HepG2 (cell line): Measurements from ENCODE around the gene ARPC1B. TPM values are rescaled to one million over a fixed set of nuclear protein-coding genes. Genes with fewer than 3 reads are reported as not detected.

Experiments
- BRF2 ChIP-seq: sonication (generic); formaldehyde crosslinking; IDR thresholded peaks from 2 replicates; pipeline ENCODE4 v1.8.1; 2022; ENCODE audit warnings: mild to moderate bottlenecking, missing genetic modification reagents
- E2F2 ChIP-seq: sonication (generic); formaldehyde crosslinking; IDR thresholded peaks from 2 replicates; pipeline ENCODE4 v1.4.0; 2020; ENCODE audit warnings: missing genetic modification reagents, borderline replicate concordance
- GABPA ChIP-seq, 2 experiments: IDR thresholded peaks; 2 replicates each; pipeline ENCODE4 v1.6.1; 2011 to 2016; ENCODE audit warnings: low read depth in 2 of 2, low read length in 1 of 2, missing biosample characterization in 1 of 2, missing genetic modification characterization in 1 of 2
- HOXA9 ChIP-seq: sonication (generic); formaldehyde crosslinking; IDR thresholded peaks from 2 replicates; pipeline ENCODE4 v1.8.1; 2022; ENCODE audit warnings: missing genetic modification reagents, mild to moderate bottlenecking, moderate library complexity, borderline replicate concordance
- NFAT5 ChIP-seq: sonication (generic); formaldehyde crosslinking; IDR thresholded peaks from 2 replicates; pipeline ENCODE4 v1.4.0; 2020; ENCODE audit warnings: missing genetic modification reagents
- RELA ChIP-seq: sonication (generic); formaldehyde crosslinking; IDR thresholded peaks from 2 replicates; pipeline ENCODE4 v1.4.0; 2020; ENCODE audit warnings: missing genetic modification reagents
- ZBTB37 ChIP-seq: sonication (generic); formaldehyde crosslinking; IDR thresholded peaks from 2 replicates; pipeline ENCODE4 v1.4.0; 2020; ENCODE audit warnings: mild to moderate bottlenecking, missing genetic modification reagents
- ZBTB44 ChIP-seq: sonication (generic); formaldehyde crosslinking; IDR thresholded peaks from 2 replicates; pipeline ENCODE4 v1.4.0; 2020; ENCODE audit warnings: missing genetic modification reagents
- ZEB1 ChIP-seq: IDR thresholded peaks from 2 replicates; pipeline ENCODE4 v1.6.1; 2012; ENCODE audit warnings: mild to moderate bottlenecking, low read depth, inconsistent platforms; ENCODE audit not compliant: insufficient replicate concordance
- ZNF468 ChIP-seq: sonication (generic); formaldehyde crosslinking; IDR thresholded peaks from 2 replicates; pipeline ENCODE4 v1.8.0; 2022; ENCODE audit warnings: mild to moderate bottlenecking, moderate library complexity, missing genetic modification reagents
- ZNF543 ChIP-seq: sonication (generic); formaldehyde crosslinking; IDR thresholded peaks from 2 replicates; pipeline ENCODE4 v1.4.0; 2020; ENCODE audit warnings: mild to moderate bottlenecking, missing genetic modification reagents
- polyA plus RNA-seq, 8 experiments: library from polyadenylated mRNA; depleted of rRNA in 3 of 8; stranded (reverse) in 7 of 8; unstranded in 1 of 8; fragments of >200 nt; fragmentation: Illumina TruSeq in 4 of 8; extraction: Trizol in 4 of 8; gene quantifications; 2 replicates each; pipeline versions ENCODE4 v1.2.1 to v1.2.3, GENCODE V29; 2011 to 2016; ENCODE audit warnings: low read depth in 4 of 8, missing spikeins in 1 of 8, mixed read lengths in 1 of 8; ENCODE audit not compliant: insufficient read depth in 1 of 8
- total RNA-seq, 5 experiments: library from RNA; depleted of rRNA; stranded (reverse); fragments of >200 nt; fragmentation: Illumina TruSeq; extraction: Trizol; gene quantifications; 2 replicates each; pipeline ENCODE4 v1.2.3, GENCODE V29; 2016; ENCODE audit warnings: low read depth in 1 of 5
- TF ChIP-seq, protein P1 (sequence below): sonication (generic); formaldehyde crosslinking; IDR thresholded peaks from 2 replicates; pipeline ENCODE4 v1.5.0; 2020; ENCODE audit warnings: missing genetic modification reagents
- TF ChIP-seq, protein P2 (sequence below): IDR thresholded peaks from 2 replicates; pipeline ENCODE4 v1.6.1; 2016; ENCODE audit warnings: missing compliant biosample characterization, missing genetic modification reagents, borderline replicate concordance

The ARPC1B gene
- total and polyA plus RNA-seq, 2 of the 13 experiments (the other 11 are each of a cell fraction or from before 2014, with no cell fraction given) = 72.9 to 89.1 TPM

DNA sequence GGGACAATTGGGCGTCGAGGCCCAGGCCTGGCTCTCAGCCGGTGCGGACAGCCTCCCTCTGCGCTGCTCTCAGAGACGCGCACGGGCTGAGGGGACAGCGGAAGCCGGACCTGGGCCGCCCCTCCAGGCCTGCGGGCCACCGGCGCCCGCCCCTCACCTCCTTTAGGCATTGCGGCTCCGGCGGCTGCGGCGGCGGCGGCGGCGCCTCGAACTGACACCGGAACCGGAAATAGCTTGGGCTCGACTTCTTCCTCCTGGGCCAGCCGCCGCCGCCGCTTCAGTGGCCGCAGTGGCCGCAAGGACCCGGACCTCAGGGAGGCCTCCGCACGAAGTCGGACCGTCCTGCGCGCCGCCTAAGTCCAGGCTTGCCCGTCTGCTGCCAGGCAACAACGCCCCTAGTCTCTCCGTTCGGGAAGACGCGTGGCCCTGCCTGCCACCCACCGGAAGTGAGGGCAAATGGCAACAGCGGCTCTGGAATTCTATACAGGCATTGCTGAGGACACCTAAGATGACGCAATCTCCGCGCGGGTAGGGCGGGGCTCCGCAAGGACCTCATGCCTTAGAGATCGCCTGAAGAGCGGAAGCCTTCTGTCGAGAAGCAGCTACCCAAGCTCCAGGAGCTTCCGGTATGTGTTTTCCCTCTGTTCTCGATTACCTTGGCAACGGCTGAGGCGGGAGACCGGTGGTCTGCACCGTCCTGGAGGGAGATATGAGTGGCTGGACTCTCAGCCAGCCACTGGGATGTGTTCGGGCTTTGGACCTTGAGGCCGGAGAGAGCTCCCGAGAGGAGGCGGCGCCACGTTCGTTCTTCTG, 34.1 kb downstream of the ARPC1B start, which contains the start of the genes BUD31 and PDAP1 (continued):
- TF ChIP-seq NFAT5 (CRISPR knock-in tag) = peak; percentile 36; the same call in 1 of the 2 replicates
- TF ChIP-seq HOXA9 = no peak
- TF ChIP-seq, protein P1, sequence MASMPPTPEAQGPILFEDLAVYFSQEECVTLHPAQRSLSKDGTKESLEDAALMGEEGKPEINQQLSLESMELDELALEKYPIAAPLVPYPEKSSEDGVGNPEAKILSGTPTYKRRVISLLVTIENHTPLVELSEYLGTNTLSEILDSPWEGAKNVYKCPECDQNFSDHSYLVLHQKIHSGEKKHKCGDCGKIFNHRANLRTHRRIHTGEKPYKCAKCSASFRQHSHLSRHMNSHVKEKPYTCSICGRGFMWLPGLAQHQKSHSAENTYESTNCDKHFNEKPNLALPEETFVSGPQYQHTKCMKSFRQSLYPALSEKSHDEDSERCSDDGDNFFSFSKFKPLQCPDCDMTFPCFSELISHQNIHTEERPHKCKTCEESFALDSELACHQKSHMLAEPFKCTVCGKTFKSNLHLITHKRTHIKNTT = no peak
- peak; percentile 90; the same call in 1 of the 2 replicates for TF ChIP-seq RELA
- no peak for TF ChIP-seq ZNF468 (CRISPR knock-in tag)
- peak; percentile 68; the same call in 1 of the 2 replicates for TF ChIP-seq ZNF543 (CRISPR knock-in tag)
- TF ChIP-seq ZEB1 = peak; percentile 18
- TF ChIP-seq, protein P2, sequence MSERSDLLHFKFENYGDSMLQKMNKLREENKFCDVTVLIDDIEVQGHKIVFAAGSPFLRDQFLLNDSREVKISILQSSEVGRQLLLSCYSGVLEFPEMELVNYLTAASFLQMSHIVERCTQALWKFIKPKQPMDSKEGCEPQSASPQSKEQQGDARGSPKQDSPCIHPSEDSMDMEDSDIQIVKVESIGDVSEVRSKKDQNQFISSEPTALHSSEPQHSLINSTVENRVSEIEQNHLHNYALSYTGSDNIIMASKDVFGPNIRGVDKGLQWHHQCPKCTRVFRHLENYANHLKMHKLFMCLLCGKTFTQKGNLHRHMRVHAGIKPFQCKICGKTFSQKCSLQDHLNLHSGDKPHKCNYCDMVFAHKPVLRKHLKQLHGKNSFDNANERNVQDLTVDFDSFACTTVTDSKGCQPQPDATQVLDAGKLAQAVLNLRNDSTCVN = peak; percentile 78; the same call in 1 of the 2 replicates
- TF ChIP-seq GABPA (IDR thresholded peaks at IDR 0.05; ENCODE audit: low read depth, low read length) = peak; percentile 83
- TF ChIP-seq GABPA (CRISPR knock-in tag; IDR thresholded peaks at IDR 0.05; ENCODE audit: low read depth) = peak; percentile 93
- TF ChIP-seq ZBTB37 (CRISPR knock-in tag) = no peak
- peak; percentile 51; the same call in 1 of the 2 replicates for TF ChIP-seq BRF2 (CRISPR knock-in tag)
- TF ChIP-seq E2F2 = no peak
- no peak; the same call in none of the 2 replicates for TF ChIP-seq ZBTB44 (CRISPR knock-in tag)
